GM12874 (cell line): Measurements from ENCODE around the gene ADGRG3.

ENCODE experiments used
- TF ChIP-seq, protein P1 (sequence below): IDR thresholded peaks from 2 replicates; pipeline ENCODE4 v1.5.1; 2011; ENCODE audit warnings: low read depth, mild to moderate bottlenecking, control low read depth, low read length, moderate library complexity; ENCODE audit not compliant: insufficient read depth

The ADGRG3 gene

DNA sequence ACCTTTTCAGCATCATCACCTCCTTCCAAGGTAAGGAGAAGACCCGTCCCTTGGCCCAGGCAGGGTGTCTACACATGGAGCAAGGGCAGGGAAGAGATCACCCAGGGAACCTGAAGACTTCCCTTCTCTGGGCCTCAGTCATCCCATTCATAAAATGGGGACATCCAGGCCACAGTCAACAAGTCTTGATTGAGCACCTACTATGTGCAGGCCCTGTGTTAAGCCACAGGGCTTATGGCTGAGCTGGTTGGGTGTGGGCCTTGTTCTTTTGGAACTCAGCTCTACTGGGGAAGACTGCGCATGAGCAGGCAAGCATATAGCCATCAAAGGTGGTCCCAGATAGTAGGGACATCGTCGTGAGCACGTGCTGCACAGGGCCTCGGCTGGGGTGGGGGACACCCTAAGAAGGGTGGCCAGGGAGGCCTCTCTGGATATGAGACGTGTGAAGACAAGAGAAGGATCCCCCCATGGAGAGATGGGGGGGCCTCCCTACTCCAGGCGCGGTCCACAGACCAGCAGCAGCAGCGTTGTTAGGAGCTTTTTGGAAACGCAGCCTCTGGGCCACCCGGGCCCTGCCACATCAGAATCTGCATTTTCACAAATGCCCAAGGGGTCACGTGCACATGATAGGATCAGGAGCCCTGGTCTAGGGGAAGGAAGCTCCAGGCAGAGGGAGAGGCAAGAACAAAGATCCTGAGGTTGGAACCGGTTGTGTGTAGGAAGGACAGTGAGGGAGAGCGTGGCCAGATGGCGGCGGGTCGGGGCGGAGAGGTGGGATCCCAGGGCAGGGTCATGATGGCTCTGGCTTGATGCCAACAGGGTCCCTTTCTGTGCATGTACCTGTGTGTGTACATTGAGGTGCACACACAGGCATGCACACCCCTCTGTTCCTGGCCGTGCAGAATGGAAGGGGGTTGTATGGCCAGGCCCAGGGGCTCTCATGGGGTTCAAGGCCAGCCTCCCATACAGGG, 5.9 kb upstream of the ADGRG3 start:
- TF ChIP-seq, protein P1, sequence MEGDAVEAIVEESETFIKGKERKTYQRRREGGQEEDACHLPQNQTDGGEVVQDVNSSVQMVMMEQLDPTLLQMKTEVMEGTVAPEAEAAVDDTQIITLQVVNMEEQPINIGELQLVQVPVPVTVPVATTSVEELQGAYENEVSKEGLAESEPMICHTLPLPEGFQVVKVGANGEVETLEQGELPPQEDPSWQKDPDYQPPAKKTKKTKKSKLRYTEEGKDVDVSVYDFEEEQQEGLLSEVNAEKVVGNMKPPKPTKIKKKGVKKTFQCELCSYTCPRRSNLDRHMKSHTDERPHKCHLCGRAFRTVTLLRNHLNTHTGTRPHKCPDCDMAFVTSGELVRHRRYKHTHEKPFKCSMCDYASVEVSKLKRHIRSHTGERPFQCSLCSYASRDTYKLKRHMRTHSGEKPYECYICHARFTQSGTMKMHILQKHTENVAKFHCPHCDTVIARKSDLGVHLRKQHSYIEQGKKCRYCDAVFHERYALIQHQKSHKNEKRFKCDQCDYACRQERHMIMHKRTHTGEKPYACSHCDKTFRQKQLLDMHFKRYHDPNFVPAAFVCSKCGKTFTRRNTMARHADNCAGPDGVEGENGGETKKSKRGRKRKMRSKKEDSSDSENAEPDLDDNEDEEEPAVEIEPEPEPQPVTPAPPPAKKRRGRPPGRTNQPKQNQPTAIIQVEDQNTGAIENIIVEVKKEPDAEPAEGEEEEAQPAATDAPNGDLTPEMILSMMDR, result no peak

DNA sequence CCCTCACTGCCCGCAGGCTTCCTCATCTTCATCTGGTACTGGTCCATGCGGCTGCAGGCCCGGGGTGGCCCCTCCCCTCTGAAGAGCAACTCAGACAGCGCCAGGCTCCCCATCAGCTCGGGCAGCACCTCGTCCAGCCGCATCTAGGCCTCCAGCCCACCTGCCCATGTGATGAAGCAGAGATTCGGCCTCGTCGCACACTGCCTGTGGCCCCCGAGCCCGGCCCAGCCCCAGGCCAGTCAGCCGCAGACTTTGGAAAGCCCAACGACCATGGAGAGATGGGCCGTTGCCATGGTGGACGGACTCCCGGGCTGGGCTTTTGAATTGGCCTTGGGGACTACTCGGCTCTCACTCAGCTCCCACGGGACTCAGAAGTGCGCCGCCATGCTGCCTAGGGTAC, 4.7 kb upstream of the ADGRG3 start:
- TF ChIP-seq, protein P1, result no peak

DNA sequence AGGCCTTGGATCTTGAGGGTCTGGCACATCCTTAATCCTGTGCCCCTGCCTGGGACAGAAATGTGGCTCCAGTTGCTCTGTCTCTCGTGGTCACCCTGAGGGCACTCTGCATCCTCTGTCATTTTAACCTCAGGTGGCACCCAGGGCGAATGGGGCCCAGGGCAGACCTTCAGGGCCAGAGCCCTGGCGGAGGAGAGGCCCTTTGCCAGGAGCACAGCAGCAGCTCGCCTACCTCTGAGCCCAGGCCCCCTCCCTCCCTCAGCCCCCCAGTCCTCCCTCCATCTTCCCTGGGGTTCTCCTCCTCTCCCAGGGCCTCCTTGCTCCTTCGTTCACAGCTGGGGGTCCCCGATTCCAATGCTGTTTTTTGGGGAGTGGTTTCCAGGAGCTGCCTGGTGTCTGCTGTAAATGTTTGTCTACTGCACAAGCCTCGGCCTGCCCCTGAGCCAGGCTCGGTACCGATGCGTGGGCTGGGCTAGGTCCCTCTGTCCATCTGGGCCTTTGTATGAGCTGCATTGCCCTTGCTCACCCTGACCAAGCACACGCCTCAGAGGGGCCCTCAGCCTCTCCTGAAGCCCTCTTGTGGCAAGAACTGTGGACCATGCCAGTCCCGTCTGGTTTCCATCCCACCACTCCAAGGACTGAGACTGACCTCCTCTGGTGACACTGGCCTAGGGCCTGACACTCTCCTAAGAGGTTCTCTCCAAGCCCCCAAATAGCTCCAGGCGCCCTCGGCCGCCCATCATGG, 4.0 kb upstream of the ADGRG3 start:
- TF ChIP-seq, protein P1, result no peak

DNA sequence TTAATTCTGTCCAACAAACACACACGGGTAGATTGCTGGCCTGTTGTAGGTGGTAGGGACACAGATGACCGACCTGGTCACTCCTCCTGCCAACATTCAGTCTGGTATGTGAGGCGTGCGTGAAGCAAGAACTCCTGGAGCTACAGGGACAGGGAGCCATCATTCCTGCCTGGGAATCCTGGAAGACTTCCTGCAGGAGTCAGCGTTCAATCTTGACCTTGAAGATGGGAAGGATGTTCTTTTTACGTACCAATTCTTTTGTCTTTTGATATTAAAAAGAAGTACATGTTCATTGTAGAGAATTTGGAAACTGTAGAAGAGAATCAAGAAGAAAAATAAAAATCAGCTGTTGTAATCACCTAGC, 3.5 kb upstream of the ADGRG3 start:
- TF ChIP-seq, protein P1, result no peak

DNA sequence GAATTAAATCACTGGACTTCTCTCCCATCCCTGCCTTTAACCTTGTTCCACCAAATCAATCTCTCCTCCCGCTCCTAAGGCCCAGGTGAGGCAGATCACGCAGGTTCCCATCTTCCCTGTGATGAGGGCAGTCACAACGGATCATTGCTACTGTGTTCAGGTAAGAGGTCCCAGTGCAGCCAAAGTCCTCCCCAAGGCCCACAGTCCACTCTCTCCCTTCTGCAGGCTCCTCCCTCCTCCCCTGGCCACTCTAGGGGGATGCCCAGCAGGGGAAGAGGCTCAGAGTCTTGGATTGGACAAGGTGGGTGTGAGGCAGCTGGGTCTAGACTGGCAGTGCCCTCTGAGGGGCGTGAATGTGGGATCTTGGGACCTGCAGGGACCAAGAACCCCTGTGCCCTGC, 2.6 kb upstream of the ADGRG3 start:
- TF ChIP-seq, protein P1, result no peak

DNA sequence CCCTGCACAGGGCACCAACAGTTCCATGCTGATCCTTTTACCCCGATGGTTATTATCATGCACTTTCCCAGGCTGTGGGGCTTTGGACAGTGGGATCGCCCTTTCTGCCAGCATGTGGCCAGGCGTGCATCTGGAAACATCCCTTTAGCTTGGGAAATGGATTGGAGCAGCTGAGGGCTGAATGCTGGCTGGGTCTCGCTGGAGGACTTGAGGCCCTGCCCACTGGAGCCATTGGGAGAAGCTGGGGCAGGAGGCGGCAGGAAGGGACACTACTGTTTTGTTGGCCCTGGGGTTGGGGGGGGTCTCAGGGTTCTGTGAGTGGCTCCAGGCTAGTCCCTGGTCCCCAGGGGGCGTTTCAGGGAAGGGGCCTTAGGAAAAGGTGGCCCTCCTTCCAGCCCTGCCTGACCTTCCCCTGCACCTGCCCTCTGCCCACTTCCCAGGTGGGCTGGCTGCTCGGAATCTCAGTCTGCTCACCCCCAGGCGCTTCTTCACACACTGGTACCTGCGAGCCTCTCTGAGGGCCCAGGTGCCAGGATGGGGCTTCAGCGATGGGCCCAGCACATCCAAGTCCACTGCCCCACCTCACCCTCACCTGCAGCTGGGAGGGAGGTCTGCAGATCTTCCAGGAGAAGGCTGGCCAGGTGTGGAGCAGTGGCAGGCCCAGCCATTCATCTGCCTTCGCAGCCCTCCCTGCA, 1.6 kb upstream of the ADGRG3 start:
- TF ChIP-seq, protein P1, result no peak

DNA sequence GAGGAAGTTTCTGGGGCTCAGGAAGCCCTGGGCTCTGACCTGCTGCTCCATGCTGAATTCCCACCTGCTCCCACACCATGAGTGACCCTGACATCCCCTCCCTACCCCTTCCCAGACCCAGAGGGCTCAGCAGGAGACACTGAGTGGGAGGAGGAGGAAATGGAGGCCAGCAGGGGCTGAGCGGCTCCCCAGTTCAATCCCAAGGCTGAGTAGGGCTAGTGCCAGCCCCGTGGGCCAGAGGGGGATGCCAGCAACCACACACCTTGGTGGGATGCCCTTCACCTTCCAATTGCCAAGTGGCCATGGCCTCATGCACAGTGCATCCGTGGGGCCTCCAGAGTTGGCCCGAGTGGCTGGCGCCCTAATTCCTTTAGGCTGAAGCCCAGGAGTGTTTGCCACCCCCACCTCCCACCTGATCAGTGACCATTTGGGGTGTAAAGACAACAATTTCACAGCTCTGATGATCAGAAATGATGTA, 1.0 kb upstream of the ADGRG3 start:
- TF ChIP-seq, protein P1, result no peak
